ENCODE results near the gene PCNA. TPM values are rescaled to one million over a fixed set of nuclear protein-coding genes. Genes with fewer than 3 reads are reported as not detected.

Gene PCNA
- total RNA-seq, 6 donors from 2014 or later, result 15.5 to 55.9 (median 42.3) TPM

GRCh38 chr20:5070570-5070969, 49.2 kb downstream of the PCNA start:
- WGBS, 2 donors, result 89 to 92% methylated on average over 4 of the region's 4 CpGs
- H3K4me3 ChIP-seq, result no peak overlapping the region
- no peak for ATAC-seq (ENCODE audit: low FRiP score in 2 of 2)
- no peak for DNase-seq
- no peaks in the 10 kb centered on the region for H3K9me3 ChIP-seq
- H3K27me3 ChIP-seq, result no peaks in the 10 kb centered on the region
- H3K27ac ChIP-seq, result no peak overlapping the region
- no peaks in the 10 kb centered on the region for H3K36me3 ChIP-seq
- no peak for TF ChIP-seq POLR2A (IDR thresholded peaks at IDR 0.05)
- no peak for TF ChIP-seq EP300 (IDR thresholded peaks at IDR 0.05)
- TF ChIP-seq POLR2AphosphoS5 (IDR thresholded peaks at IDR 0.05), result no peak
- TF ChIP-seq CTCF (IDR thresholded peaks at IDR 0.05), result no peak
- H3K4me1 ChIP-seq, result peaks cover 12 to 19% (median 14%) of the 10 kb centered on the region in 4 donors

- DNase-seq (no peak), ATAC-seq (ENCODE audit: low FRiP score in 2 of 2) (no peak)
- no peak overlapping the region for H3K4me3 ChIP-seq
- no peak overlapping the region for H3K27ac ChIP-seq
- no peaks in the 10 kb centered on the region for H3K9me3 ChIP-seq
- TF ChIP-seq EP300 (IDR thresholded peaks at IDR 0.05) (no peak), POLR2AphosphoS5 (IDR thresholded peaks at IDR 0.05) (no peak), CTCF (IDR thresholded peaks at IDR 0.05) (no peak), POLR2A (IDR thresholded peaks at IDR 0.05) (no peak)
- H3K36me3 ChIP-seq, result no peaks in the 10 kb centered on the region
- 93 to 98% methylated on average over 7 of the region's 7 CpGs for WGBS, 2 donors
- H3K27me3 ChIP-seq, result no peaks in the 10 kb centered on the region
- H3K4me1 ChIP-seq, result peaks cover 12 to 19% (median 14%) of the 10 kb centered on the region in 4 donors
These were observed 49.7 kb downstream of the PCNA start for GRCh38 chr20:5070081-5070480.

GRCh38 chr20:5069141-5069806, 50.5 kb downstream of the PCNA start:
- TF ChIP-seq POLR2A (IDR thresholded peaks at IDR 0.05) (no peak), EP300 (IDR thresholded peaks at IDR 0.05) (no peak), CTCF (IDR thresholded peaks at IDR 0.05) (no peak), POLR2AphosphoS5 (IDR thresholded peaks at IDR 0.05) (no peak)
- Histone ChIP-seq H3K27me3 (no peaks in the 10 kb centered on the region), H3K4me1 (peaks cover 12 to 19% (median 14%) of the 10 kb centered on the region in 4 donors), H3K4me3 (no peak overlapping the region), H3K36me3 (no peaks in the 10 kb centered on the region), H3K9me3 (no peaks in the 10 kb centered on the region), H3K27ac (no peak overlapping the region)
- no peak for DNase-seq
- no peak for ATAC-seq (ENCODE audit: low FRiP score in 2 of 2)
- WGBS, 2 donors, result 83 to 85% methylated on average over 8 of the region's 8 CpGs

- no peak for DNase-seq
- Histone ChIP-seq H3K27me3 (no peaks in the 10 kb centered on the region), H3K9me3 (no peaks in the 10 kb centered on the region), H3K36me3 (no peaks in the 10 kb centered on the region), H3K4me1 (peaks cover 2 to 7% (median 4%) of the 10 kb centered on the region in 4 donors), H3K27ac (no peak overlapping the region), H3K4me3 (no peak overlapping the region)
- WGBS, 2 donors, result 79 to 91% methylated on average over 9 of the region's 9 CpGs
- no peak for ATAC-seq (ENCODE audit: low FRiP score in 2 of 2)
- TF ChIP-seq EP300 (IDR thresholded peaks at IDR 0.05) (no peak), CTCF (IDR thresholded peaks at IDR 0.05) (no peak), POLR2A (IDR thresholded peaks at IDR 0.05) (no peak), POLR2AphosphoS5 (IDR thresholded peaks at IDR 0.05) (no peak)
These were observed 51.7 kb downstream of the PCNA start for GRCh38 chr20:5067877-5068645.
